Right lobe of liver (tissue), 6 donors: ENCODE results near the gene CHKA. TPM values are rescaled to one million over a fixed set of nuclear protein-coding genes. Genes with fewer than 3 reads are reported as not detected.

ENCODE experiments used
- ATAC-seq, 4 donors: fragments of 200-7000 bp; cut with Tn5 transposase; one replicate each; pipeline ENCODE4 v1.9.1; 2020; ENCODE audit warnings: mild to moderate bottlenecking in 4 of 4, moderate library complexity in 4 of 4
- DNase-seq, 3 donors: peaks; one replicate each; pipeline ENCODE4 v3.0.0-alpha.2; 2020
- H3K27ac ChIP-seq, 3 donors: fragments of 200-600 bp; one replicate each; pipeline ENCODE4 v1.8.0; 2022
- H3K27me3 ChIP-seq, 2 donors: fragments of 200-600 bp; one replicate each; pipeline ENCODE4 v1.8.0; 2022
- H3K36me3 ChIP-seq, 4 donors: fragments of 200-600 bp; sonication (generic) in 1 of 4; one replicate each; pipeline versions ENCODE4 v1.5.1 to v1.8.0; 2017 to 2022; ENCODE audit warnings: control low read depth in 1 of 4
- H3K4me1 ChIP-seq, 4 donors: fragments of 200-600 bp; sonication (generic) in 1 of 4; one replicate each; pipeline versions ENCODE4 v1.5.1 to v1.8.0; 2017 to 2022; ENCODE audit warnings: control low read depth in 1 of 4
- H3K4me3 ChIP-seq, 3 donors: fragments of 200-600 bp; one replicate each; pipeline ENCODE4 v1.8.0; 2022
- H3K9me3 ChIP-seq, 4 donors: fragments of 200-600 bp; sonication (generic) in 1 of 4; one replicate each; pipeline versions ENCODE4 v1.5.1 to v1.8.0; 2017 to 2022; ENCODE audit warnings: control low read depth in 1 of 4
- CTCF ChIP-seq, 4 donors: fragments of 200-600 bp in 3 of 4; fragments of 450-650 bp in 1 of 4; IDR thresholded peaks; one replicate each; pipeline versions ENCODE4 v1.5.1 to v1.8.0; 2016 to 2022; ENCODE audit warnings: antibody characterized with exemption in 4 of 4, mild to moderate bottlenecking in 2 of 4
- POLR2A ChIP-seq: fragments of 450-650 bp; IDR thresholded peaks from one replicate; pipeline ENCODE4 v1.6.1; 2017; ENCODE audit warnings: antibody characterized with exemption, mild to moderate bottlenecking
- WGBS: methylation state at CpG from one replicate; pipeline ENCODE4 v1.1.6; 2018; ENCODE audit warnings: low coverage, low lambda C conversion rate; ENCODE audit not compliant: insufficient coverage; ENCODE audit errors: missing lambda C conversion rate; 5-methylcytosine and 5-hydroxymethylcytosine counted together
- intact Hi-C, 2 donors: fragments of 100-400 bp; cut with DNase I; formaldehyde crosslinking; loops; one replicate each; pipeline versions ENCODE4 v1.11.2 to v1.14.1; 2022
- total RNA-seq, 6 experiments: library from RNA; depleted of rRNA in 2 of 6; stranded (reverse); fragments of >200 nt in 2 of 6; fragmentation: NEBNext Ultra II Directional in 3 of 6; extraction: Animal tissue kit (Norgen Biotek cat#: 25700) in 3 of 6; gene quantifications; one replicate each; pipeline versions ENCODE4 v1.1.0 to v1.2.4, GENCODE V29; 2016 to 2023
- donor health status: DM: no; HTN: yes; CAD: no.
- donor health status: DM: no; HTN: no; CAD: no.
- donor health status: DM: no; HTN: no; CAD: no.
- donor health status: DM: no; HTN: yes; CAD: no.
- donor health status: DM: no; HTN: yes; CAD: no.

CHKA gene
- total RNA-seq, 6 experiments from 2014 or later = 15.1 to 35.8 (median 28.5) TPM

- DNase-seq = peak in 1 of 3 donors; percentile 55
- Histone ChIP-seq H3K9me3 (no peaks in the 10 kb centered on the region), H3K27me3 (no peaks in the 10 kb centered on the region), H3K27ac (no peak overlapping the region), H3K4me1 (peaks cover 0 to 30% (median 16%) of the 10 kb centered on the region in 4 donors), H3K36me3 (peaks cover 0 to under 1% (median 0%) of the 10 kb centered on the region in 4 donors), H3K4me3 (no peak overlapping the region)
- ATAC-seq = peak in 1 of 4 donors; percentile 5
- no peak for TF ChIP-seq POLR2A
- TF ChIP-seq CTCF (IDR thresholded peaks at IDR 0.05) = no peak
- intact Hi-C loops = no loop called here
- WGBS = 5% methylated on average over 7 of the region's 7 CpGs
Measured at GRCh38 chr11:68150037-68150436, 28.8 kb upstream of the CHKA start.

- Histone ChIP-seq H3K27ac (no peak overlapping the region), H3K9me3 (no peaks in the 10 kb centered on the region), H3K36me3 (no peaks in the 10 kb centered on the region), H3K27me3 (no peaks in the 10 kb centered on the region), H3K4me3 (no peak overlapping the region), H3K4me1 (peaks cover 0 to 32% (median 17%) of the 10 kb centered on the region in 4 donors)
- DNase-seq = no peak
- intact Hi-C loops = no loop called here
- TF ChIP-seq CTCF (IDR thresholded peaks at IDR 0.05) (no peak), POLR2A (no peak)
- 21% methylated on average over 3 of the region's 6 CpGs for WGBS
- no peak for ATAC-seq
Measured at GRCh38 chr11:68149417-68149816, 28.2 kb upstream of the CHKA start.

GRCh38 chr11:68148879-68149278 lies 27.7 kb upstream of the CHKA start:
- ATAC-seq = no peak
- Histone ChIP-seq H3K9me3 (no peaks in the 10 kb centered on the region), H3K4me1 (peaks cover 0 to 32% (median 17%) of the 10 kb centered on the region in 4 donors), H3K27me3 (no peaks in the 10 kb centered on the region), H3K27ac (no peak overlapping the region), H3K36me3 (no peaks in the 10 kb centered on the region), H3K4me3 (no peak overlapping the region)
- DNase-seq = no peak
- TF ChIP-seq CTCF (IDR thresholded peaks at IDR 0.05) (no peak), POLR2A (no peak)
- intact Hi-C loops = no loop called here
- 97% methylated on average over 3 of the region's 7 CpGs for WGBS

GRCh38 chr11:68148071-68148805 lies 27.1 kb upstream of the CHKA start:
- DNase-seq (no peak), ATAC-seq (no peak)
- Histone ChIP-seq H3K27me3 (no peaks in the 10 kb centered on the region), H3K4me1 (peaks cover 0 to 32% (median 17%) of the 10 kb centered on the region in 4 donors), H3K36me3 (no peaks in the 10 kb centered on the region), H3K4me3 (no peak overlapping the region), H3K27ac (no peak overlapping the region), H3K9me3 (no peaks in the 10 kb centered on the region)
- no peak for TF ChIP-seq POLR2A
- TF ChIP-seq CTCF (IDR thresholded peaks at IDR 0.05) = no peak
- WGBS = 84% methylated on average over 11 of the region's 18 CpGs
- intact Hi-C loops = no loop called here
